ENCODE data around the gene MAP3K14.

The MAP3K14 gene

DNA sequence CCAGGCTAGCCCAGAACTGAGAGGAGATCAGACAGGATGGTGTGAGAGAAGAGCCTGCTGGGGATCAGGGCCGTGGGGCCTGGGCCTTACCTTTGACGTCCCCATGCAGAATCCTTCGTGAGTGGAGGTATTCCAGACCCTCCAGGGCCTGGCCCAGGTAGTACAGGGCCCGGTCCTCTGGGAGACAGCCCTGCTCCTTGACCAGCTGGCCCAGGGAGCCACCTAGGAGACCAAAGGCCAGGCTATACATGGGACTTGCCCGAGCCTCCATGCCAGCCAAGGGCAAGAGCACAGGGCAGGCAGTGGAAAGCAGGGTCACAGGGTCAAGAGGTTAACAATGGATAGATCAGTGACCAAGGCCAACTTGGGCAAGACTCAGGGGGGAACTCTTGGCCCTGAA, 42.8 kb downstream of the MAP3K14 start:
- Histone ChIP-seq H3K4me1 (ENCODE audit: control insufficient read depth, insufficient read depth, low read length) (peaks cover 4% of the 10 kb centered on the region), H3K36me3 (ENCODE audit: control insufficient read depth, insufficient read depth, low read length) (peaks cover 33% of the 10 kb centered on the region), H3K9ac (ENCODE audit: low read length) (no peak overlapping the region), H3K27me3 (ENCODE audit: control insufficient read depth, insufficient read depth, low read length) (no peaks in the 10 kb centered on the region), H3K9me3 (ENCODE audit: control insufficient read depth, insufficient read depth, low read depth, low read length) (no peaks in the 10 kb centered on the region), H3K4me3 (ENCODE audit: low read depth, low read length) (no peak overlapping the region), H3K27ac (ENCODE audit: low read depth, low read length) (no peak overlapping the region)

DNA sequence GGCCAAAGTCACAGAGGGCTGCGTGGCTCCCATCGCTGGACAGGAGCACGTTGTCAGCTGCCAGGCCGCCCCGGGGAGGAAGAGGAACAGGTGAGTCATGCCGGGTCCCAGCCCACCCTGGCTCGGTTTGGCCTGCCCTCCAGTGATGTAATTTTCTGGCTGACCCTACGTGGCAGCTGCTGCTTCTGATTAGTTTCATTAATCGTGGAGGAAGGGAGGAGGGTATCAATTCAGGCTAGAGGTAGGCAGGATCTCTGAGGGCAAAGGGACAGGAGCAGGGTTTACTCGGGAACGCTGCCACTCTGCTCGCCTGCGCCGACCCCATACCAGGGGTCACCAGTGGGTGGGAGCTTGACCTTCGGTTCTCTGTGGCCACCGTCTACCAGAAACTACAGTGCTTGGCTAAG, 43.3 kb downstream of the MAP3K14 start:
- Histone ChIP-seq H3K4me3 (ENCODE audit: low read depth, low read length) (no peak overlapping the region), H3K27ac (ENCODE audit: low read depth, low read length) (no peak overlapping the region), H3K9me3 (ENCODE audit: control insufficient read depth, insufficient read depth, low read depth, low read length) (no peaks in the 10 kb centered on the region), H3K9ac (ENCODE audit: low read length) (no peak overlapping the region), H3K4me1 (ENCODE audit: control insufficient read depth, insufficient read depth, low read length) (peaks cover 4% of the 10 kb centered on the region), H3K36me3 (ENCODE audit: control insufficient read depth, insufficient read depth, low read length) (peaks cover 38% of the 10 kb centered on the region), H3K27me3 (ENCODE audit: control insufficient read depth, insufficient read depth, low read length) (no peaks in the 10 kb centered on the region)

DNA sequence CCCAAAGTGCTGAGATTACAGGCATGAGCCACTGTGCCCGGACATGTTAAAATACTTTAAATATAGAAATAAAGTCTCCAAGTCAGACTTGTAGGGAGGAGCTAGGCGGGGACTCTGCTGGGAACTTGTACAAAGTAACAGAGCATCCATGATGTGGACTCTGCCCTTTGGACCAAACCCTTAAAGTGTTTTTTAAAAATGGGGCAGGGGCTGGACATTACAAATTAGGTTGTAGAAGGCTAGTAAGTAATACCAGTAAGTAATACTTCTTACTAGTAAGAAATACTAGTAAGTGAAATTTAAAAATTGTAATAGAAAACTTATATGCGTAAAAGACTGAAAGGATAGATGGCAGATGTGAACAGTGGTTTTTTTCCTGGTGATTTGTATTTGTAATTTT, 45.2 kb downstream of the MAP3K14 start:
- Histone ChIP-seq H3K9ac (ENCODE audit: low read length) (no peak overlapping the region), H3K4me3 (ENCODE audit: low read depth, low read length) (no peak overlapping the region), H3K4me1 (ENCODE audit: control insufficient read depth, insufficient read depth, low read length) (no peaks in the 10 kb centered on the region), H3K9me3 (ENCODE audit: control insufficient read depth, insufficient read depth, low read depth, low read length) (no peaks in the 10 kb centered on the region), H3K27ac (ENCODE audit: low read depth, low read length) (no peak overlapping the region), H3K27me3 (ENCODE audit: control insufficient read depth, insufficient read depth, low read length) (no peaks in the 10 kb centered on the region), H3K36me3 (ENCODE audit: control insufficient read depth, insufficient read depth, low read length) (peaks cover 58% of the 10 kb centered on the region)

DNA sequence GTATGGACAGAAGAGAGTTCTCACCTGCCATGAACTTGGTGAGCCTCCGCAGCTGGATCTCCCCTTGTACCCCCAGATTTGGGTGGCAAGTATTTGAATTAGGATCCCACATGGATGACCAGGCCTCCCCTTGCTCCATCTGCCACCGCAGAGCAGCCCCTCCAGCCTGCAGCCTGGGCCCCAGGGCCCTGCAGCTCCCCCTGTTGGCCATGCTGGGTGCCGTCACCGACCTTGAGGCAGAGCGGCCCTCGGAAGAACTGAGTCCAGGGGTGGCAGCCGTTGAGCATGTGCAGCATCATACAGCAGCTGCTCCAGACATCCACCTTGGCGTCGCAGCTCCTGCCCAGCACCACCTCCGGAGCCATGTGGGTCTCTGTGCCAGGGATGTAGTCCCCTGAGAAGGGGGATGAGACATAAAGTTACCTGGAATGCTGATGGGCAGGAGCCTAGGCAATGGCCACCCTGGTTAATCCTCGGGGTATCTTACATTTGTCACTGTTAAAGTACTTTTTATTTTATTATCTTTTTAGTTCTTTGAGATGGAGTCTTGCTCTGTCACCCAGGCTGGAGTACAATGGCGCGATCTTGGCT, 45.9 kb downstream of the MAP3K14 start:
- no peaks in the 10 kb centered on the region for H3K9me3 ChIP-seq (ENCODE audit: control insufficient read depth, insufficient read depth, low read depth, low read length)
- no peaks in the 10 kb centered on the region for H3K4me1 ChIP-seq (ENCODE audit: control insufficient read depth, insufficient read depth, low read length)
- H3K4me3 ChIP-seq (ENCODE audit: low read depth, low read length): no peak overlapping the region
- H3K36me3 ChIP-seq (ENCODE audit: control insufficient read depth, insufficient read depth, low read length): peaks cover 65% of the 10 kb centered on the region
- H3K27ac ChIP-seq (ENCODE audit: low read depth, low read length): no peak overlapping the region
- H3K9ac ChIP-seq (ENCODE audit: low read length): no peak overlapping the region
- H3K27me3 ChIP-seq (ENCODE audit: control insufficient read depth, insufficient read depth, low read length): no peaks in the 10 kb centered on the region

DNA sequence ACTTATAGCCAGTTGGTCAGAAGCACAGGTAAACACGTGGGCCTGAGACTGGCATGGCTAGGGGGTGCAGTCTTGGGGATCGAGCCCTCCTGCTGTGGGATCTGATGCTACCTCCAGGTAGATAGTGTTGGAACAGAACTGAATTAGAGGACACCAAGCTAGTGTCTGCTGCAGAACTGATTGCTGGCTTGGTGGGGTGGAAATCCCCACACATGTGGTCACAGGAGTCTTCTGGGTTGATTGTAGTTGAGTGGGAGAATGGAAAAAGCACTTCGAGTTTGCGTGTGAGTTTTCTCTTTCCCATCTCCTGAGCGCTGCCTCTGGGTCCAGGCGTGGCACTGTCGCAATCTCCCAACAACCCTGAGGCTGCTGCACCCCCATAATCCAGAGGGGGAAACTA, 46.9 kb downstream of the MAP3K14 start:
- Histone ChIP-seq H3K9me3 (ENCODE audit: control insufficient read depth, insufficient read depth, low read depth, low read length) (no peaks in the 10 kb centered on the region), H3K27me3 (ENCODE audit: control insufficient read depth, insufficient read depth, low read length) (no peaks in the 10 kb centered on the region), H3K36me3 (ENCODE audit: control insufficient read depth, insufficient read depth, low read length) (peaks cover 70% of the 10 kb centered on the region), H3K27ac (ENCODE audit: low read depth, low read length) (no peak overlapping the region), H3K9ac (ENCODE audit: low read length) (no peak overlapping the region), H3K4me1 (ENCODE audit: control insufficient read depth, insufficient read depth, low read length) (no peaks in the 10 kb centered on the region), H3K4me3 (ENCODE audit: low read depth, low read length) (no peak overlapping the region)

DNA sequence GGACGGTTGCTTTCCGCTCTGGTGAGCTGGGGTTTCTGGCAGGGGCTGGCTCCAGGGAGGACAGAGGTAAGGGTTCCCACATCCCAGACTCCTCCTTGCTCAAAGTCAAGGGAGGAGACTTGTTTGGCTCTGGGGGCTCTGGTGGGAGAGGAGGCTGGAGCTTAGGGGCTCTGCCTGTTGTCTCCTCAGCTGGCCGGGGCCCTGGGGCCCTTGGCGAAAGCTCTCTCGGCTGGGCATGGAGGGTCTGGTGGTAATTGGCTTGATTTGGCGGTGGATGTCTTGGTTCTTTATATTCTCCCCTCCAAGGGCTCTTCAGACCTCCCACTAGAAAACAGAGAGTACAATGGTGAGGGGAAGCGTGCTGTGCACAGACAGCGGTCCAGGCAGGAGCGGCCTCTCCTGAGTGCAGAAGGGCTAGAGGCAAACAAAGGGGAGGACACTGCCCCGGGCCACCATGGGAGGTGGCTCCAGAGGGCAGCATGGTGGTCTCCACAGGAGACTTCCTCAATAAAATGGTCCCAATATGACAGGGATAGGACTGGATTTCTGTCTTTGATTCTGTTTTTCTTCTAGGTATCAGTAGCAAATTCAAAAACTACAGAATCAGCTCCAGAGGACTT, 49.3 kb downstream of the MAP3K14 start:
- peaks cover 5% of the 10 kb centered on the region for H3K4me1 ChIP-seq (ENCODE audit: control insufficient read depth, insufficient read depth, low read length)

DNA sequence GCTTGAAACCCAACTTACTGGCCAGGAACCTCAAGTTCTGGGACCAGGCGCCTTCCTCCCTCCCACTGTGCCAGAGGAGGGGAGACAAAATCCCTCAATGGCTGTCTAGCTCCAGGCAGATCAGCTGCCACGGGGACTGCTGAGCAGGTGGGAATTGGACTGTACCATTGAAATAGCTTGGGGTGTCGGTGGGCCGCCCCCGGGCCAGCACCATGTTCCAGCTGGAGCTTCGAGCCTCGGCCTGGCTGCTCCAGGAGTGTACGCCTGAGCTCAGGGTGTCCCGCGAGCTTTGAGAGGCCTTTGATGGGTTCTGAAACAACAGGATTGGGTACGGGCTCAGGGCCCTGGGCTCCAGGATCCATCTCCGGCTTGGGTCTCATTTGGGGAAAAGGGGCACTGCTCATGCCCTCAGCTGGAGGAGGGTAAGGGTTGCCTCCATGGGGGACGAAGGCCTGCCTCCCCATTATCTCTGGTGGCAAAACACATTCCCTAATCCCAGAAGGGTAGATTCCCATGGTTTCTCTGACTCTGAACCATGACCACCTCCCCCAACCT, 50.4 kb downstream of the MAP3K14 start:
- Histone ChIP-seq H3K27me3 (ENCODE audit: control insufficient read depth, insufficient read depth, low read length) (peaks cover 1% of the 10 kb centered on the region; the same call in 1 of the 2 replicates), H3K27ac (ENCODE audit: low read depth, low read length) (no peak overlapping the region), H3K9ac (ENCODE audit: low read length) (no peak overlapping the region), H3K4me1 (ENCODE audit: control insufficient read depth, insufficient read depth, low read length) (peaks cover 11% of the 10 kb centered on the region), H3K4me3 (ENCODE audit: low read depth, low read length) (no peak overlapping the region), H3K9me3 (ENCODE audit: control insufficient read depth, insufficient read depth, low read depth, low read length) (no peaks in the 10 kb centered on the region), H3K36me3 (ENCODE audit: control insufficient read depth, insufficient read depth, low read length) (peaks cover 71% of the 10 kb centered on the region)

More for the DNA sequence above, 49.3 kb downstream of the MAP3K14 start:
- Histone ChIP-seq H3K9me3 (ENCODE audit: control insufficient read depth, insufficient read depth, low read depth, low read length) (no peaks in the 10 kb centered on the region), H3K4me3 (ENCODE audit: low read depth, low read length) (no peak overlapping the region), H3K27ac (ENCODE audit: low read depth, low read length) (no peak overlapping the region), H3K27me3 (ENCODE audit: control insufficient read depth, insufficient read depth, low read length) (no peaks in the 10 kb centered on the region), H3K36me3 (ENCODE audit: control insufficient read depth, insufficient read depth, low read length) (peaks cover 71% of the 10 kb centered on the region), H3K9ac (ENCODE audit: low read length) (no peak overlapping the region)

DNA sequence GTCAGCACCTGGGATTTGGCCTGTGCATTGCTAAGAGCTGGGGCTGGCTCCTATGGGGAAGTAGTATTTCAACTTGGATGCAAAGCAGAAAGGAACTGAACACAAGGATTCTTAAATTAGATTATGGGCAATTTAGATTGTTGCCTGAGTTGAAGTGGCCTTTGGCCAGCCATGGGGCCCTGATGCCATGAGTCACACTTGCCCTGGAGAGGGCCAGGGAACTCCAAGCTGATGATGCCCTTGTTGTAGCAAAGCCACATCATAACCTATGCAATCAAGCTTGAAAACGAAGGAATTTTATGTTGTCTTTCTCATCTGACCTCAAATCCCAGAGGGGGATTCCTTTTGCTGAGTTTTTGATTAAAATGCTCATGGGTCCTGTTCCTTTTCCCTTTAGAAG, 51.0 kb downstream of the MAP3K14 start:
- H3K9ac ChIP-seq (ENCODE audit: low read length): no peak overlapping the region
- no peak overlapping the region for H3K27ac ChIP-seq (ENCODE audit: low read depth, low read length)
- no peak overlapping the region for H3K4me3 ChIP-seq (ENCODE audit: low read depth, low read length)
- no peaks in the 10 kb centered on the region for H3K9me3 ChIP-seq (ENCODE audit: control insufficient read depth, insufficient read depth, low read depth, low read length)
- peaks cover 15% of the 10 kb centered on the region for H3K4me1 ChIP-seq (ENCODE audit: control insufficient read depth, insufficient read depth, low read length)
- H3K36me3 ChIP-seq (ENCODE audit: control insufficient read depth, insufficient read depth, low read length): peaks cover 71% of the 10 kb centered on the region
- H3K27me3 ChIP-seq (ENCODE audit: control insufficient read depth, insufficient read depth, low read length): peaks cover 6% of the 10 kb centered on the region; the same call in 1 of the 2 replicates

DNA sequence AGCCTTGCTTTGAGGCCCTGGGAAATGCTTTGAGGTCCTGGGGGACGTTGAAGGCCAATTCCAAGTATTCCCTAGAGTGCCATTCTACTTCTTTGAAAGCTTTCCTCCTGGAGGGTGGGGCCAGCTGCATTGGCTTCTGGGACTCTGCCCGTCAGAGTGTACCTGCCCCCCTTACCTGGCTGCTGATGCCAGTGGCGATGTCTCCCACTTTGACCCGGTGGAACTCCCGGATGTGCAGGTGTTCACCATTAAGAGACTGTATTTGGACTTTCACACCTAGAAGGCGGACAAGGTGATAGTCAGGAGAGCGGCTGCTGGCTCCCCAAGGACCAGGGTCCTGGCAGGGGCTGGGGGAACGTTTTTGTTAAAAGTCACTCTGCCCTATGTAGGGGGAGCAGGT, 51.8 kb downstream of the MAP3K14 start:
- H3K9me3 ChIP-seq (ENCODE audit: control insufficient read depth, insufficient read depth, low read depth, low read length): no peaks in the 10 kb centered on the region
- H3K27me3 ChIP-seq (ENCODE audit: control insufficient read depth, insufficient read depth, low read length): peaks cover 6% of the 10 kb centered on the region; the same call in 1 of the 2 replicates
- H3K9ac ChIP-seq (ENCODE audit: low read length): no peak overlapping the region
- peaks cover 15% of the 10 kb centered on the region for H3K4me1 ChIP-seq (ENCODE audit: control insufficient read depth, insufficient read depth, low read length)
- no peak overlapping the region for H3K27ac ChIP-seq (ENCODE audit: low read depth, low read length)
- H3K36me3 ChIP-seq (ENCODE audit: control insufficient read depth, insufficient read depth, low read length): peaks cover 65% of the 10 kb centered on the region
- no peak overlapping the region for H3K4me3 ChIP-seq (ENCODE audit: low read depth, low read length)

DNA sequence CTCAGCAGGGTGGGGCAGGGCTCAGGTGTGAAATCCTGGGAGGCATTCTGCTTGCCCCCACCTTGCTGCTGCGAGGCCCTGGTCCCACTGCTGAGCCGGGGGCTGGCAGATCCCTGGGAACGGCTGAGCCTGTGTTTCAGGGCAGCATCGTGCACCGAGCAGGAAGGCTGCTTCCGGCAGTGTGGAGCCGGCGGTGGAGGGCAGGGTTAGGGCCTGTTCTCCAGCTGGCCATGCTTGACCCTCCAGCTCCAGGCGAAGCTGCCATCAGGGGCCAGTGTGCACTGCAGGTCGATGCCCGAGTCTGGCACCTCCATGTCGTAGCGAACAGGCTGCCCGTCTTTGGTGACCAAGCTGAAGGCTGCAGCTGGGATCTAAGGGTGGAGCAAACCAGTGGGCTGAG, 52.4 kb downstream of the MAP3K14 start:
- Histone ChIP-seq H3K27ac (ENCODE audit: low read depth, low read length) (no peak overlapping the region), H3K27me3 (ENCODE audit: control insufficient read depth, insufficient read depth, low read length) (peaks cover 6% of the 10 kb centered on the region; the same call in 1 of the 2 replicates), H3K9ac (ENCODE audit: low read length) (no peak overlapping the region), H3K4me3 (ENCODE audit: low read depth, low read length) (no peak overlapping the region), H3K36me3 (ENCODE audit: control insufficient read depth, insufficient read depth, low read length) (peaks cover 59% of the 10 kb centered on the region), H3K9me3 (ENCODE audit: control insufficient read depth, insufficient read depth, low read depth, low read length) (no peaks in the 10 kb centered on the region), H3K4me1 (ENCODE audit: control insufficient read depth, insufficient read depth, low read length) (peaks cover 15% of the 10 kb centered on the region)

DNA sequence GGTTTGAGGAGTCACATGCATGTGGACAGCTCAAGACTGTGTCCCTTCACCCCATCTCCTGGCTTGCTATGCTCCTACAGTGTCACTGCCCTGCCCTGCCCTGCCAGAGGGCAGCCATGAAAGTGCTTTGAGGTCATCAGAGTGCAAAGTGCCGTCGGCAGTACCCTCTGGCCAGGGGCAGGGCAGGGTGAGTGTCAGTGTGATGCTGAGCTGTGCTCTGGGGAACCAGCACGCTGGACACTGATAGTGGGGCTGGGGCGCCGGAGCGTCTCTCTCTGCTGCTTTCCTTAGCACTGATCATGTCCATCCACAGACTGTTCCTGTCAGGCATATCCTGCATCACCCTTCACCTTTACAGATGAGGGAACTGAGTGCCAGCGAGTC, 53.4 kb downstream of the MAP3K14 start:
- Histone ChIP-seq H3K27me3 (ENCODE audit: control insufficient read depth, insufficient read depth, low read length) (peaks cover 6% of the 10 kb centered on the region; the same call in 1 of the 2 replicates), H3K36me3 (ENCODE audit: control insufficient read depth, insufficient read depth, low read length) (peaks cover 49% of the 10 kb centered on the region), H3K9ac (ENCODE audit: low read length) (no peak overlapping the region), H3K4me1 (ENCODE audit: control insufficient read depth, insufficient read depth, low read length) (peaks cover 15% of the 10 kb centered on the region), H3K27ac (ENCODE audit: low read depth, low read length) (no peak overlapping the region), H3K4me3 (ENCODE audit: low read depth, low read length) (no peak overlapping the region), H3K9me3 (ENCODE audit: control insufficient read depth, insufficient read depth, low read depth, low read length) (no peaks in the 10 kb centered on the region)
